HEK293 (cell line): Measurements from ENCODE around the gene SURF1.

Experiments used
- CTCF ChIA-PET: fragments of 350-600 bp; formaldehyde crosslinking; extraction: SDS; loops from one replicate; lab custom pipeline; 2021; ENCODE audit warnings: antibody characterized with exemption; lab: Yijun Ruan, JAX
- POLR2A ChIA-PET: fragments of 300-600 bp; formaldehyde crosslinking; extraction: SDS; loops from one replicate; lab custom pipeline; 2020; ENCODE audit warnings: antibody characterized with exemption, inconsistent platforms; lab: Yijun Ruan, JAX
- H3K27ac ChIP-seq: fragments of 200-500 bp; sonication (Bioruptor generic); 2 replicates; pipeline ENCODE4 v1.5.1; 2014; ENCODE audit warnings: low read depth, low read length, control low read depth, inconsistent platforms; ENCODE audit errors: extremely low read depth
- H3K36me3 ChIP-seq, 2 experiments: fragments of 200-500 bp in 1 of 2; sonication (Bioruptor generic) in 1 of 2; 1 replicate in 1 of 2; 2 replicates in 1 of 2; pipeline ENCODE4 v1.5.1; 2014 to 2017; ENCODE audit warnings: inconsistent platforms in 2 of 2, low read length in 2 of 2; ENCODE audit not compliant: control insufficient read depth in 2 of 2, insufficient read depth in 1 of 2
- H3K4me1 ChIP-seq: fragments of 200-500 bp; sonication (Bioruptor generic); 2 replicates; pipeline ENCODE4 v1.5.1; 2014; ENCODE audit warnings: mild to moderate bottlenecking, low read length, inconsistent platforms; ENCODE audit not compliant: control insufficient read depth, insufficient read depth
- H3K4me3 ChIP-seq: 2 replicates; pipeline ENCODE4 v1.5.1; 2011; ENCODE audit warnings: low read depth, mild to moderate bottlenecking, control low read depth, low read length, moderate library complexity
- H3K9me3 ChIP-seq: fragments of 200-500 bp; sonication (Bioruptor generic); 2 replicates; pipeline ENCODE4 v1.5.1; 2014; ENCODE audit warnings: low read depth, low read length, inconsistent platforms; ENCODE audit not compliant: control insufficient read depth, insufficient read depth
- BCL11B ChIP-seq: fragments of 450-650 bp; formaldehyde crosslinking; IDR thresholded peaks from 2 replicates; pipeline ENCODE4 v1.5.1; 2016; ENCODE audit warnings: low read depth, missing biosample characterization, missing genetic modification characterization
- HOXA7 ChIP-seq: sonication (generic); formaldehyde crosslinking; IDR thresholded peaks from 2 replicates; pipeline ENCODE4 v1.8.1; 2022; ENCODE audit warnings: missing genetic modification reagents, borderline replicate concordance
- IKZF3 ChIP-seq: fragments of 450-650 bp; IDR thresholded peaks from 2 replicates; pipeline ENCODE4 v1.5.0; 2018; ENCODE audit warnings: missing biosample characterization, mild to moderate bottlenecking, missing genetic modification characterization, moderate library complexity
- KLF7 ChIP-seq: fragments of 450-650 bp; formaldehyde crosslinking; IDR thresholded peaks from 2 replicates; pipeline ENCODE4 v1.5.1; 2016; ENCODE audit warnings: missing biosample characterization, missing genetic modification characterization, borderline replicate concordance
- KLF9 ChIP-seq: fragments of 450-650 bp; formaldehyde crosslinking; IDR thresholded peaks from 2 replicates; pipeline ENCODE4 v1.5.1; 2016; ENCODE audit warnings: missing biosample characterization, missing genetic modification characterization, low read depth
- SALL2 ChIP-seq: fragments of 450-650 bp; formaldehyde crosslinking; IDR thresholded peaks from 2 replicates; pipeline ENCODE4 v1.5.0; 2017; ENCODE audit warnings: missing biosample characterization, mild to moderate bottlenecking, missing genetic modification characterization, borderline replicate concordance
- YY2 ChIP-seq: fragments of 450-650 bp; formaldehyde crosslinking; IDR thresholded peaks from 2 replicates; pipeline ENCODE4 v1.5.1; 2016; ENCODE audit warnings: missing biosample characterization, missing genetic modification characterization
- ZNF132 ChIP-seq: fragments of 450-650 bp; formaldehyde crosslinking; IDR thresholded peaks from 2 replicates; pipeline ENCODE4 v1.5.1; 2017; ENCODE audit warnings: missing biosample characterization, missing genetic modification characterization, borderline replicate concordance
- ZNF157 ChIP-seq: fragments of 450-650 bp; formaldehyde crosslinking; IDR thresholded peaks from 2 replicates; pipeline ENCODE4 v1.5.1; 2016; ENCODE audit warnings: missing biosample characterization, missing genetic modification characterization
- ZNF223 ChIP-seq: fragments of 450-650 bp; formaldehyde crosslinking; IDR thresholded peaks from 2 replicates; pipeline ENCODE4 v1.5.1; 2016; ENCODE audit warnings: missing biosample characterization, missing genetic modification characterization
- ZNF24 ChIP-seq: fragments of 450-650 bp; formaldehyde crosslinking; IDR thresholded peaks from 2 replicates; pipeline ENCODE4 v1.5.1; 2016; ENCODE audit warnings: missing biosample characterization, missing genetic modification characterization
- ZNF366 ChIP-seq: fragments of 450-650 bp; formaldehyde crosslinking; conservative IDR thresholded peaks from 2 replicates; pipeline ENCODE4 v1.5.1; 2016; ENCODE audit warnings: missing biosample characterization, missing genetic modification characterization
- ZNF433 ChIP-seq: fragments of 450-650 bp; formaldehyde crosslinking; IDR thresholded peaks from 2 replicates; pipeline ENCODE4 v1.5.1; 2016; ENCODE audit warnings: missing biosample characterization, missing genetic modification characterization, low read depth
- ZNF473 ChIP-seq: fragments of 450-650 bp; formaldehyde crosslinking; IDR thresholded peaks from 2 replicates; pipeline ENCODE4 v1.5.1; 2017; ENCODE audit warnings: missing biosample characterization, missing genetic modification characterization
- ZNF558 ChIP-seq: fragments of 450-650 bp; formaldehyde crosslinking; IDR thresholded peaks from 2 replicates; pipeline ENCODE4 v1.5.1; 2016; ENCODE audit warnings: missing biosample characterization, missing genetic modification characterization
- TF ChIP-seq, protein P1 (sequence below): fragments of 450-650 bp; formaldehyde crosslinking; IDR thresholded peaks from 2 replicates; pipeline ENCODE4 v1.5.1; 2016; ENCODE audit warnings: missing biosample characterization, missing genetic modification characterization
- TF ChIP-seq, protein P2 (sequence below): fragments of 450-650 bp; formaldehyde crosslinking; IDR thresholded peaks from 2 replicates; pipeline ENCODE4 v1.5.1; 2016; ENCODE audit warnings: missing biosample characterization, missing genetic modification characterization, low read depth
- TF ChIP-seq, protein P3 (sequence below): fragments of 450-650 bp; formaldehyde crosslinking; IDR thresholded peaks from 2 replicates; pipeline ENCODE4 v1.5.1; 2016; ENCODE audit warnings: missing biosample characterization, missing genetic modification characterization
- TF ChIP-seq, protein P4 (sequence below): fragments of 450-650 bp; formaldehyde crosslinking; IDR thresholded peaks from 2 replicates; pipeline ENCODE4 v1.5.1; 2016; ENCODE audit warnings: missing biosample characterization, missing genetic modification characterization, borderline replicate concordance
- TF ChIP-seq, protein P5 (sequence below): fragments of 450-650 bp; formaldehyde crosslinking; IDR thresholded peaks from 2 replicates; pipeline ENCODE4 v1.5.1; 2016; ENCODE audit warnings: missing biosample characterization, missing genetic modification characterization
- TF ChIP-seq, protein P6 (sequence below): fragments of 450-650 bp; formaldehyde crosslinking; IDR thresholded peaks from 2 replicates; pipeline ENCODE4 v1.5.1; 2016; ENCODE audit warnings: missing biosample characterization, missing genetic modification characterization
- TF ChIP-seq, protein P7 (sequence below): fragments of 450-650 bp; IDR thresholded peaks from 2 replicates; pipeline ENCODE4 v1.5.1; 2018; ENCODE audit warnings: missing biosample characterization, missing genetic modification characterization

The SURF1 gene

DNA sequence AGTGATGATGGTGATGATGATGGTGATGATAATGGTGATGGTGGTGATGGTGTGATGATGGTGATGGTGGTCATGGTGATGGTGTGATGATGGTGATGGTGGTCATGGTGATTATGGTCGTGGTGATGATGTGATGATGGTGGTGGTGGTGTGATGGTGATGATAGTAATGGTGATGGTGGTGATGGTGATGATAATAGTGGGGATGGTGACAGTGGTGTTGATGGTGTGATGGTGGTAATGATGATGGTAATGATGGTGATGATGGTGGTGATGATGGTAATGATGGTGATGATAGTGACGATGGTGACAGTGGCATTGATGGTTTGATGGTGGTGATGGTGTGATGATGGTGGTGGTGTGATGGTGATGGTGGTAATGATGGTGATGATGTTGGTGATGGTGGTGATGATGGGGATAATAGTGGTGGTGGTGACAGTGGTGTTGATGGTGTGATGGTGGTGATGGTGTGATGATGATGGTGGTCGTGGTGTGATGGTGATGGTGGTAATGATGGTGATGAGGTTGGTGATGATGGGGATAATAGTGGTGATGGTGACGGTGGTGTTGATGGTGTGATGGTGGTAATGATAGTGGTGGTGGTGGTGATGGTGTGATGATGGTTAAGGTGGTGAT is 26.3 kb upstream of the SURF1 start (continued):
- 0 out of 2 replicates have a peak, but pooled peaks have one; percentile 14 for TF ChIP-seq ZNF157 (tag by site-specific recombination)
- TF ChIP-seq, protein P1, sequence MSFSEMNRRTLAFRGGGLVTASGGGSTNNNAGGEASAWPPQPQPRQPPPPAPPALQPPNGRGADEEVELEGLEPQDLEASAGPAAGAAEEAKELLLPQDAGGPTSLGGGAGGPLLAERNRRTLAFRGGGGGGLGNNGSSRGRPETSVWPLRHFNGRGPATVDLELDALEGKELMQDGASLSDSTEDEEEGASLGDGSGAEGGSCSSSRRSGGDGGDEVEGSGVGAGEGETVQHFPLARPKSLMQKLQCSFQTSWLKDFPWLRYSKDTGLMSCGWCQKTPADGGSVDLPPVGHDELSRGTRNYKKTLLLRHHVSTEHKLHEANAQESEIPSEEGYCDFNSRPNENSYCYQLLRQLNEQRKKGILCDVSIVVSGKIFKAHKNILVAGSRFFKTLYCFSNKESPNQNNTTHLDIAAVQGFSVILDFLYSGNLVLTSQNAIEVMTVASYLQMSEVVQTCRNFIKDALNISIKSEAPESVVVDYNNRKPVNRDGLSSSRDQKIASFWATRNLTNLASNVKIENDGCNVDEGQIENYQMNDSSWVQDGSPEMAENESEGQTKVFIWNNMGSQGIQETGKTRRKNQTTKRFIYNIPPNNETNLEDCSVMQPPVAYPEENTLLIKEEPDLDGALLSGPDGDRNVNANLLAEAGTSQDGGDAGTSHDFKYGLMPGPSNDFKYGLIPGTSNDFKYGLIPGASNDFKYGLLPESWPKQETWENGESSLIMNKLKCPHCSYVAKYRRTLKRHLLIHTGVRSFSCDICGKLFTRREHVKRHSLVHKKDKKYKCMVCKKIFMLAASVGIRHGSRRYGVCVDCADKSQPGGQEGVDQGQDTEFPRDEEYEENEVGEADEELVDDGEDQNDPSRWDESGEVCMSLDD (tag by site-specific recombination), result 0 out of 2 replicates have a peak, but pooled peaks have one; percentile 19
- TF ChIP-seq, protein P2, sequence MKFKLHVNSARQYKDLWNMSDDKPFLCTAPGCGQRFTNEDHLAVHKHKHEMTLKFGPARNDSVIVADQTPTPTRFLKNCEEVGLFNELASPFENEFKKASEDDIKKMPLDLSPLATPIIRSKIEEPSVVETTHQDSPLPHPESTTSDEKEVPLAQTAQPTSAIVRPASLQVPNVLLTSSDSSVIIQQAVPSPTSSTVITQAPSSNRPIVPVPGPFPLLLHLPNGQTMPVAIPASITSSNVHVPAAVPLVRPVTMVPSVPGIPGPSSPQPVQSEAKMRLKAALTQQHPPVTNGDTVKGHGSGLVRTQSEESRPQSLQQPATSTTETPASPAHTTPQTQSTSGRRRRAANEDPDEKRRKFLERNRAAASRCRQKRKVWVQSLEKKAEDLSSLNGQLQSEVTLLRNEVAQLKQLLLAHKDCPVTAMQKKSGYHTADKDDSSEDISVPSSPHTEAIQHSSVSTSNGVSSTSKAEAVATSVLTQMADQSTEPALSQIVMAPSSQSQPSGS, result no peak
- TF ChIP-seq KLF9 (tag by site-specific recombination), result no peak
- TF ChIP-seq SALL2, result 0 out of 2 replicates have a peak, but pooled peaks have one; percentile 66
- peak; percentile 63 for TF ChIP-seq YY2
- TF ChIP-seq, protein P3, sequence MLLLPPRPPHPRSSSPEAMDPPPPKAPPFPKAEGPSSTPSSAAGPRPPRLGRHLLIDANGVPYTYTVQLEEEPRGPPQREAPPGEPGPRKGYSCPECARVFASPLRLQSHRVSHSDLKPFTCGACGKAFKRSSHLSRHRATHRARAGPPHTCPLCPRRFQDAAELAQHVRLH, result 0 out of 2 replicates have a peak, but pooled peaks have one; percentile 12
- no peak for TF ChIP-seq ZNF24
- TF ChIP-seq ZNF473 (tag by site-specific recombination), result peak; percentile 25; the same call in 1 of the 2 replicates
- no peak for TF ChIP-seq KLF7 (tag by site-specific recombination)
- TF ChIP-seq ZNF132 (tag by site-specific recombination), result no peak
- TF ChIP-seq, protein P4, sequence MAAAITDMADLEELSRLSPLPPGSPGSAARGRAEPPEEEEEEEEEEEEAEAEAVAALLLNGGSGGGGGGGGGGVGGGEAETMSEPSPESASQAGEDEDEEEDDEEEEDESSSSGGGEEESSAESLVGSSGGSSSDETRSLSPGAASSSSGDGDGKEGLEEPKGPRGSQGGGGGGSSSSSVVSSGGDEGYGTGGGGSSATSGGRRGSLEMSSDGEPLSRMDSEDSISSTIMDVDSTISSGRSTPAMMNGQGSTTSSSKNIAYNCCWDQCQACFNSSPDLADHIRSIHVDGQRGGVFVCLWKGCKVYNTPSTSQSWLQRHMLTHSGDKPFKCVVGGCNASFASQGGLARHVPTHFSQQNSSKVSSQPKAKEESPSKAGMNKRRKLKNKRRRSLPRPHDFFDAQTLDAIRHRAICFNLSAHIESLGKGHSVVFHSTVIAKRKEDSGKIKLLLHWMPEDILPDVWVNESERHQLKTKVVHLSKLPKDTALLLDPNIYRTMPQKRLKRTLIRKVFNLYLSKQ (tag by site-specific recombination), result 0 out of 2 replicates have a peak, but pooled peaks have one; percentile 5
- peak; percentile 65 for TF ChIP-seq ZNF366
- TF ChIP-seq, protein P5, sequence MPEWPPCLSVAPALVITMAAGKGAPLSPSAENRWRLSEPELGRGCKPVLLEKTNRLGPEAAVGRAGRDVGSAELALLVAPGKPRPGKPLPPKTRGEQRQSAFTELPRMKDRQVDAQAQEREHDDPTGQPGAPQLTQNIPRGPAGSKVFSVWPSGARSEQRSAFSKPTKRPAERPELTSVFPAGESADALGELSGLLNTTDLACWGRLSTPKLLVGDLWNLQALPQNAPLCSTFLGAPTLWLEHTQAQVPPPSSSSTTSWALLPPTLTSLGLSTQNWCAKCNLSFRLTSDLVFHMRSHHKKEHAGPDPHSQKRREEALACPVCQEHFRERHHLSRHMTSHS (tag by site-specific recombination), result peak; percentile 31; the same call in 1 of the 2 replicates

DNA sequence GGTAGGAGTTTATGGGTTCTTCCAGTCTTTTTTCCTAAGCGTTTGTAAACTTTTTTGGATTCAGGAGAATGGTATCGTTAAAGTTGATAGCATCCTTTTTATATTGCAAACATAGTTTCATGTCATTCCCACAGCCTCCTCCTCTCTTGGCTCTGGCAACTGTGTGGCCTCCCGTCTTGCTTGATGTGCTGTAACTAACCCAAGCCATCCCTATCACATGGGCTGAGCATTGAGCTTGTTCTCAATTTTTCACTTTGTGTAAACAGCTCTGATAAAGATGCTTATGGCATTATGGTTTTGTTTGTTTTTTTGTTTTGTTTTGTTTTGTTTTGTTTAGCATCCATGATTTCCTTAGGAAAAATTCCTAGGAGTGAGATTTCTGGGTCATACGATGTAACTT is 24.4 kb upstream of the SURF1 start:
- Histone ChIP-seq H3K36me3 (no peaks in the 10 kb centered on the region), H3K4me1 (peaks cover 5% of the 10 kb centered on the region), H3K27ac (no peak overlapping the region), H3K9me3 (no peaks in the 10 kb centered on the region), H3K4me3 (no peak overlapping the region)
- TF ChIP-seq ZNF223 (tag by site-specific recombination) (no peak), HOXA7 (CRISPR knock-in tag) (no peak), IKZF3 (tag by site-specific recombination) (no peak), ZNF558 (tag by site-specific recombination) (no peak), ZNF433 (tag by site-specific recombination) (no peak), BCL11B (no peak)
- TF ChIP-seq, protein P6, sequence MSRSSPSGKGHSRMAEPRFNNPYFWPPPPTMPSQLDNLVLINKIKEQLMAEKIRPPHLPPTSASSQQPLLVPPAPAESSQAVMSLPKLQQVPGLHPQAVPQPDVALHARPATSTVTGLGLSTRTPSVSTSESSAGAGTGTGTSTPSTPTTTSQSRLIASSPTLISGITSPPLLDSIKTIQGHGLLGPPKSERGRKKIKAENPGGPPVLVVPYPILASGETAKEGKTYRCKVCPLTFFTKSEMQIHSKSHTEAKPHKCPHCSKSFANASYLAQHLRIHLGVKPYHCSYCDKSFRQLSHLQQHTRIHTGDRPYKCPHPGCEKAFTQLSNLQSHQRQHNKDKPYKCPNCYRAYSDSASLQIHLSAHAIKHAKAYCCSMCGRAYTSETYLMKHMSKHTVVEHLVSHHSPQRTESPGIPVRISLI, result 0 out of 2 replicates have a peak, but pooled peaks have one; percentile 23
- TF ChIP-seq, protein P7, sequence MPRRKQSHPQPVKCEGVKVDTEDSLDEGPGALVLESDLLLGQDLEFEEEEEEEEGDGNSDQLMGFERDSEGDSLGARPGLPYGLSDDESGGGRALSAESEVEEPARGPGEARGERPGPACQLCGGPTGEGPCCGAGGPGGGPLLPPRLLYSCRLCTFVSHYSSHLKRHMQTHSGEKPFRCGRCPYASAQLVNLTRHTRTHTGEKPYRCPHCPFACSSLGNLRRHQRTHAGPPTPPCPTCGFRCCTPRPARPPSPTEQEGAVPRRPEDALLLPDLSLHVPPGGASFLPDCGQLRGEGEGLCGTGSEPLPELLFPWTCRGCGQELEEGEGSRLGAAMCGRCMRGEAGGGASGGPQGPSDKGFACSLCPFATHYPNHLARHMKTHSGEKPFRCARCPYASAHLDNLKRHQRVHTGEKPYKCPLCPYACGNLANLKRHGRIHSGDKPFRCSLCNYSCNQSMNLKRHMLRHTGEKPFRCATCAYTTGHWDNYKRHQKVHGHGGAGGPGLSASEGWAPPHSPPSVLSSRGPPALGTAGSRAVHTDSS (tag by site-specific recombination), result no peak
- ChIA-PET CTCF (interaction anchor here (0.8 to 1.6 kb wide), 3 partner anchors 17 to 195 kb away, joined by 3 to 6 read pairs (median 5); no protein-coding TSS in a partner anchor), POLR2A (interaction anchor here (0.7 to 1.0 kb wide), 2 partner anchors 15 to 27 kb away, joined by 3 read pairs; no protein-coding TSS in a partner anchor)
